Stimulated activated CD4-positive, alpha-beta T cell treated with anti-CD3 and anti-CD28 coated beads, Interleukin-1b, Interleukin-23, amount 100 ng/mL, for 48 hours (primary cell): ENCODE results near the gene PILRB.
A peak's percentile ranks its signal among the peaks of the same experiment; 100 is the strongest.
"Not testable (repeated sequence)": the region's sequence is repeated elsewhere in the genome, so short reads cannot be mapped to it uniquely, and the experiment has no call there.

Source experiments
- DNase-seq: peaks from one replicate; pipeline ENCODE4 v3.0.0-alpha.2; 2020

PILRB gene

DNA sequence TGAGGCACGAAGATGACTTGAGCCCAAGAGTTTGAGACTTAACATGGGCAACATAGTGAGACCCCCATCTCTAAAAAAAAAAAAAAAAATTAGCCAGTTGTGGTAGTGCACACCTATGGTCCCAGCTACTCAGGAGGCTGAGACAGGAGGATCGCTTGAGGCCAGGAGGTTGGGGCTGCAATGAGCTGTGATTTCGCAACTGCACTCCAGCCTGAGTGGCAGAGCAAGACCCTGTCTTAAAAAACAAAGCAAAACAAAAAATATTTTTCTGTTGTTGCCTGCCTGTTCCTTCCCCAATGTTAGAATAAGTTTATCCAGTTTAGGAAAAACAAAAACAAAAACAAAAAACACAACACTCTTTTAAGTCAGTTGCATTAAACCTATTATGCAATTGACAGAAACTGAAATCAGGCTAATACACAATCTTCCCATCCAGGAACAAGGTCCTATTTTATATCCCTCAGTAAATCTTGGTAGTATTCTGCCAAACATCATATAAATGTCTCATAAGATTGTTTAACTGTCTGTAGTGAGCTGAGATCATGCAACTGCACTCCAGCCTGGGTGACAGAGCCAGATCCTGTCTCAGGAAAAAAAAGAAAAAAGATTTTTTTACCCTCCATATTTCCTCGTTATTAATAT lies 20.3 kb downstream of the PILRB start:
- DNase-seq, result no peak

DNA sequence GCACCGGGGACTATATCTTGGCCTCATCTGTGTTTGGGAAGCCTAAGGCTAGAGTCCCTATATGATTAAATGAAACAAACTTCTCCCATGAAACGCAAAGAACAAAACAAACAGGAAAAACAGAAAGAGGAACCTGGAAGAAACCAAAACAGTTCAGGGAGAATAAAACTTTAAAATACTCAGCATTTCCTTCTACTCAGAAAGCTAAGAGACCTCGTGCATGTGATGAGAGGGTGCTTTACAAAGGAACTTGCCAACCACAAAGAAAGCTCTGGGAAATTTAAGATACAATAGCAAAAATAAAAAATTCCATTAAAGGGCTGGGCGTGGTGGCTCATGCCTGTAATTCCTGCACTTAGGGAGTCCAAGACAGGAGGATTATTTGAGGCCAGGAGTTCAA lies 22.3 kb downstream of the PILRB start:
- DNase-seq, result no peak

DNA sequence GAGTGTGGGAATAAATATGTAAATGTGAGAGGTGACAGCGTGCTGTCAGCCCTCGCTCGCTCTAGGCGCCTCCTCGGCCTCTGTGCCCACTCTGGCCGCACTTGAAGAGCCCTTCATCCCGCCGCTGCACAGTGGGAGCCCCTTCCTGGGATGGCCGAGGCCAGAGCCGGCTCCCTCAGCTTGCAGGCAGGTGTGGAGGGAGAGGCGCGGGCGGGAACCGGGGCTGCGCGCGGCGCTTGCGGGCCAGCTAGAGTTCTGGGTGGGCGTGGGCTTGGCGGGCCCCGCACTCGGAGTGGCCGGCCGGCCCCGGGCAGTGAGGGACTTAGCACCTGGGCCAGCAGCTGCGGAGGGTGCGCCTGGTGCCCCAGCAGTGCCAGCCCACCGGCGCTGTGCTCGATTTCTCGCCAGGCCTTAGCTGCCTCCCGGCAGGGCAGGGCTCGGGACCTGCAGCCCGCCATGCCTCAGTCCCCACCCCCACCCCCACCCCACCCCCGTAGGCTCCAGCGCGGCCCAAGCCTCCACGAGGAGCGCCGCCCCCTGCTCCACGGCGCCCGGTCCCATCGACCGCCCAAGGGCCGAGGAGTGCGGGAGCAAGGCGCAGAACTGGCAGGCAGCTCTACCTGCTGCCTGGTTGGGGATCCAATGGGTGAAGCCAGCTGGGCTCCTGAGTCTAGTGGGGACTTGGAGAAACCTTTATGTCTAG lies 23.8 kb downstream of the PILRB start:
- not testable (repeated sequence) for DNase-seq

DNA sequence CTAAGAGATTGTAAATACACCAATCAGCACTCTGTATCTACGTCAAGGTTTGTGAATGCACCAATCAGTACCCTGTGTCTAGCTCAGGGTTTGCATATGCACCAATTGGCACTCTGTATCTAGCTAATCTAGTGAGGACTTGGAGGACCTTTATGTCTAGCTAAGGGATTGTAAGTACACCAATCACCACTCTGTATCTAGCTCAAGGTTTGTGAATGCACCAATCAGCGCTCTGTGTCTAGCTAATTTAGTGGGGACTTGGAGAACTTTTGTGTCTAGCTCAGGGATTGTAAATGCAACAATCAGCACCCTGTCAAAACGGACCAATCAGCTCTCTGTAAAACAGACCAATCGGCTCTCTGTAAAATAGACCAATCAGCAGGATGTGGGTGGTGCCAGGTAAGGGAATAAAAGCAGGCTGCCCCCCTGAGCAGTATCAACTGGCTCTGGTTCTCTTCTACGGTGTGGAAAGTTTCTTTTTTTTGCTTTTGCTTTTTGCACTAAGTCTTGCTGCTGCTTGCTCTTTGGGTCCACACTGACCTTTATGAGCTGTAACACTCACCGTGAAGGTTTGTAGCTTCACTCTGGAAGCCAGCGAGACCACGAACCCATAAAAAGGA lies 24.4 kb downstream of the PILRB start:
- DNase-seq, result not testable (repeated sequence)

DNA sequence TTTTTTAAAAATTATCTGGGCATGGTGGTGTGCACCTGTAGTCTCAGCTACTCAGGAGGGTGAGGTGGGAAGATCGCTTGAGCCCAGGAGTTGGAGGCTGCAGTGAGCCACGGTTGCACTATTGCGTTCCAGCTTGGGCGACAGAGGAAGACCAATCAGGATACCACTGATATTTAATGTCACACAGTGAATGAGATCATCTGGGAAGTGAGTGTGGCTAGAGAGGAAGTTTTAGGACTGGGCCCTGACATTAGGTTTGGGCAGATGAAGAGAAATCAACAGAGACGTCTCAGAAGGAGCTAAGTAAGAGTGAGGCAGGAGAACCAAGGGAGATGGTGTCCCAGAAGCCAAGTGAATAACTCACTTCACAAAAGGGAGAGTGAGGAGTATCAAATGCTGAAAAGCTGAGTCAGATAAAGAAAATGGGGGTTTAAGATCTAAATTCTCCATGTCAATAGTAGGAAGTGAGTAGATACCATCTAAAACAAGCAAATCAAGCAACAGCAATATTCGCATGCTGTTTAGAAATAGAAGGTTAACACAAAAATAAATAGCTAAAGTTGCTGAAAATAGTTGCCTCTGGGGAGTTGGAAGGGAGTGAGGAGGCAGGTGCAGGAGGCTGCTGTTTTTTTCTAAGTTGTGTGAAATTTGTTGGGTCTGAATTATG lies 26.8 kb downstream of the PILRB start:
- DNase-seq, result no peak

DNA sequence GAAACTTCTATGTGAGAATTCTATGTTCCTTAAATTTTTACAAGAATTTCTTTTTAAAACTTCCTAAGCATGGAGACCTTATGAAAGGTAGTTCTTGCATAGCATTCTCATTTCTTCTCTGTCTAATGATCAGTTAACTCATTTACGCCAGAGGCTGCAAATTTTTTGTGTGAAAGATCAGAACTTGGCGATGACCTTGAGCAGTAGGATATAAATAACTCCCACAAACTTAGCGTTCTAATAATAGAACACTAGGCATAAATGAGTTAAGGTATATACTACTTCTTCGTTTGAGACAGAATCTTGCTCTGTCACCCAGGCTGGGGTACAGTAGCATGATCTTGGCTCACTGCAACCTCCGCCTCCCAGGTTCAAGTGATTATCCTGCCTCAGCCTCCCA lies 29.0 kb downstream of the PILRB start:
- no peak for DNase-seq

DNA sequence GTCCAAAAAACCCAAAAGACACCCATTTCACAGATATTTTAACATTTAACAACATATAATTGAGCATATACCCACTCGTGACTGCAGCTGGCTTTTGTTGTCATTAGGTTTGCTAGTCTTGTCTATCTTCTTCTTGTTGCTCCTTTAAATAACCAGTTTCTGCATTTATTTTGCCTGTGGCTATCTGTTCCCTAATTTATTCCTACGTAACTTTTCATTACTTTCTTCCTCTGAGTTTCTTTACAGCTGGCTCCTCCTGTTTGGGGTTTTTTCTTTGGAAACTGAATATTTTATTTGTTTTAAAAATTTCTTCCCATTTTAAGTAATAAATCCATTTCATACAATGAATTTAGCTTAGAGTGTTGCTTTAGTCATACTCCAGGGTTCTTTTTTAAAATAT lies 29.8 kb downstream of the PILRB start:
- no peak for DNase-seq

DNA sequence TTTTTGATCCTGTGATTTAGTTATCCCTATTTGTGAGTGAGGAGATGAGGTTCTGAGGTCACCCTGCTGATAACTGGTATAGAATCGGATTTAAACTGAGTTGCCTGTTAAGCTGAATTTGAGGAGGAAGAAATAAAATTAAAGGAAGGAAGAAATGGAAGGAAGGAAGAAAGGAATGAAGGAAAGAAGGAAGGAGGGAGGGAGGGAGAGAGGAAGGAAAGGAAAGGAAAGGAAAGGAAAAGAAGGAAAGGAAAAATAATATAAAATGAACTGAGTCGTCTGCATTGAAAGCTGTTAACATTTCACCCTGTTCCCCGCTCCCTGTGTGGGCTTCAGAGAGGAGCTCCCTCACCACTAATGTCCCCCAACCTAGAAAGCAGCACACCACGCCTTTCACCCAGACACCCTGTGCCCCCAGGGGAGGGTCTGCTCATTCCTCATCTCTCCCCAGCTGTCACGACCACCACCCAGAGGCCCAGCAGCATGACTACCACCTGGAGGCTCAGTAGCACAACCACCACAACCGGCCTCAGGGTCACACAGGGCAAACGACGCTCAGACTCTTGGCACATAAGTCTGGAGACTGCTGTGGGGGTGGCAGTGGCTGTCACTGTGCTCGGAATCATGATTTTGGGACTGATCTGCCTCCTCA lies 31.6 kb downstream of the PILRB start:
- DNase-seq, result no peak

DNA sequence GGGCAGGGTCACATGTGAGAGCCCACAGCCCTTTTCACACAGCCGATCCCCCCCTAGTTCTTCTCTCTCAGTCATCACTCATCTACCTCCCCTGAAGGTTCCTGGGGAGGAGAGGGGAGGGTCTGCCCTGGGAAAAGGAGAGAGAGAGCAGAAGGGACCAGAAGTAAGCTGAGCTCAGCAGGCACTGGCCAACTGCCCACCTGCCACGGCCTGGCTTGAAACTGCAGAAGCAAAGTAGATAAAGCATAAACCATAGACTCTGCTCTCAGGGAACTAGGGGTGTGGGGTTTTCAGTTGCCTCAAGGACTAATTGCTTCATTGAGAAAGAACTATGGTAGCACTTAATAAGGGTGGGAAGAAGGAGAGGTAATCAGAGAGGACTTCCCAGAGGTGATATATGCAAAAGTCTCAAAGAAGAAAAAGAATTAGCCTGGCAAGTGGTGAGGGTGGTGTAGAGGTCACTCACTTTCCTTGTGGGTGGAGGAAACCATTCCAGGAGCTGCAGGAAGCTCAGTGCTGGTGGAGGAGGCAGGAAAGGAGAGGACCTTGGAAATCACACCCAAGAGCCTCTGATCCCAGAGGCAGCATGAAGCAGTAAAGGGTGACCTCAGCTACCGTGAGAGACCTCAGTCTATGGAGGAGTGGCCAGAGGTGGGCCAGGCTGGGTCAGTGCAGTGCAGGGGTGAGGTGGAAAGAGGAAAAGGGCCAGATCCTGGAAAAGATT lies 32.5 kb downstream of the PILRB start:
- DNase-seq, result no peak

DNA sequence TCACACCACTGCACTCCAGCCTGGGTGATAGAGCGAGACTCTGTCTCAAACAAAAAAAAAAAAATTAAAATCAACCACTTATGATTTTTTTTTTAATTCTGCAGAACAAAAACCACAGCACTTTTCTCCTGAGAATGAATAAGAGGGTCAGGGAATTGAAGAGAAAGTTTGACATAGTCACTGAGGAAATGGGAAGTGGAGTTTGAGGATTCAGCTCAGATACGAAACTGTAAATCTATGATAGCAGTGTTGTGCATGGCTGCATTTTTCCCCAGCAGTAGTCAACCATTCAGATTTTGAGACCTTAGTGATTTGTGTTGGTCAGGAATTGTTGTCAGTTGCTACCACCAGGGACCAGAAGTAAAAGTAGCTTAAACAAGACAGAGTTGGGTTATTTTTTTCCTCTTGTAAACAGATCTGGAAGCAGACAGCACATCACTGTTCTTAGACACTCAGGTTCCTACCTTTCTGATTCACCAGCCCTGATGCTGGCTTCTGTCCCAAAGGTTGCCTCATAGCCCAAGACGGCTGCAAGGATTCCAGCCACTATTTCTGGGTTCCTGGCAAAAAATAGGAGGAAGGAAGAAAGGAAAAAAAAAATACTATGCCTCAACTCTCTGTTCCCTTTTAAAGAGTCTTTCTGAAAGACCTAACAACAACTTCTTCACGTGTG lies 35.5 kb downstream of the PILRB start:
- DNase-seq, result no peak

DNA sequence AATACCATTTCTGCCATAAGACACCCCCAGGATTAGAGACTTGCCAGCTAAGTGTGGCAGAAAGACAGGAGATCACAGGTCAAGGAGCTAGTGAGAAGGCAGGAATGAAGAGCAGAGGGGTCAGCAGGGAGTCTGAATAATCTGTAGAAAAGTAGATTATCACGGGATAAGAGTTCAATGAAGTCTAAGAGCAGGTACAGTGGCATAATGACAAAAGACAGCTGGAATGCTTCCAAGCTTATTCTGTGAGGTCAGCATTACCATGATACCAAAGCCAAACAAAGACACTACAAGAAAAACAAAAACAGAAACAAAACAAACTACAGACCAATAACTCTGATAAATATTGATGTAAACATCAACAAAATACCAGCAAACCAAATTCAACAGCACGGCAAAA lies 36.2 kb downstream of the PILRB start:
- no peak for DNase-seq

DNA sequence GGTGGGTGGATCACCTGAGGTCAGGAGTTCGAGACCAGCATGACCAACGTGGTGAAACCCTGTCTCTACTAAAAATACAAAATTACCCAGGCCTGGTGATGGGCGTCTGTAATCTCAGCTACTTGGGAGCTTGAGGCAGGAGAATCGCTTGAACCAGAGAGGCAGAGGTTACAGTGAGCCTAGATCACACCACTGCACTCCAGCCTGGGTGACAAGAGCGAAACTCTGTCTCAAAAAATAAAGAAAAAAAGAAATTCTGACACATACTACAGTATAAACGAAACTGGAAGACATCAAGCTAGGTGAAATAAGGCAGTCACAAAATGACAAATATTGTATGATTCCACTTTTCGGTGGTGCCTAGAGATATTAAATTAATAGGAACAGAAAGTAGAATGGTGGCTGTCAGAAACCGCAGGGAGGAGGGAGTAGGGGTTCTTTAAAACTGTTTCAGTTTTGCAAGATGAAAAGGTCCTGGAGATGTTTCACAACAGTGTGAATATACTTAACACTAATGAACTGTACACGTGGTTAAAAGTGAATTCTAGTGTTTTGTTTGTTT lies 38.6 kb downstream of the PILRB start:
- DNase-seq, result peak; percentile 69

DNA sequence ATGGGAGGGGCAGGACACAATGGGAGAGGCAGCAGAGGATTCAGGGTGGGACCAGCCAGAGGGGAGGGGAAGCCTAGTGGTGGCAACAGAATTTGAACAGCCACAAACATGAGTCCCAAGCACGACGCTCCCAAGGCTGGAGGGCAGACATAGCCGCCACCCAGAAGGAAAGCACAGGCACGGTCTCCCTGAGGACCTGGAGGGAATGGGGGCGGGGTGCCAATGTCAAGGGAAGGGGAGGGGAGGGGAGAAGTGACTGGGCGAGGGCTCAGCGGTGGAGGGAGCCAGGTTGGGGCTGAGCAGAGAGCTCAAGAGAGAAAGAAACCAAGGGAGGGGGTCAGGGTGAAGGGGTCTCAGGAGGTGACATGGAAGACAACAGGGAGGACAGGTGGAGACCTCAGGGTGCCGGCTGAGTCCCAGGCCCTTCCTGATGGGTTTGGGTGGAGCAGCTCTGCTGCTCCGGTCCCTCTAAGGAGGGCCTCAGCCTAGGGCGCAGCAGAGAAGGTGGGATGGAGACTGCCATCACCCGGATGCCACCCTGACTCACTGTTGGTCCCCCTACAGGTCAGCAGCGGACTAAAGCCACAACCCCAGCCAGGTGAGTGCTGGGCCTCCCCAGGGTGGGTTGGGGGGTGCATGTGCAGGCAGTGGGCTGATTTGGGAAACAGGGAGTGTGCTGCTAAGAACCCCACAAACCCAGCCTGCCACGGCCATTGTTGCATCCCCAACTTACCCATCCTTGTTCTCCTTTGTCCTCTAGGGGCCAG lies 39.6 kb downstream of the PILRB start:
- no peak for DNase-seq

DNA sequence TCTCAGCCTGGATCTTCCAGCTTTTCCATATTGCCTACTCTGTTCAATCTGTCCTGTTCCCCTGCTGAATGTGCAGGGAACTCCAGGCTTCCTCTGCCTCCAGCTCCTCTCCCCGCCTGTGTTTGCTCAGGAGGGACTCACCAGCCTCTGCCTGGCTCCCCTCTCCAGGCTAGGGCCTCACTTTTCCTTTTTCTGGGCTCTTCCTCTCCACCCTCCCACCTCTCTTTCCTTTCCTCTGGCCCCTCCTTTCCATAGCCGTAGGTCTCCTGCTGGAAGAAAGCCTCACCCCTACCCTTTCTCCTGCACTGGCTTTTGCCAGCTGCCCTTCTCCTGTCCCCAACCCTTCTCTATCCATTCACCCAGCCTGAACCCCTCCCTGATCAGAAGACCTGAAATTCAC lies 40.3 kb downstream of the PILRB start:
- DNase-seq, result no peak

DNA sequence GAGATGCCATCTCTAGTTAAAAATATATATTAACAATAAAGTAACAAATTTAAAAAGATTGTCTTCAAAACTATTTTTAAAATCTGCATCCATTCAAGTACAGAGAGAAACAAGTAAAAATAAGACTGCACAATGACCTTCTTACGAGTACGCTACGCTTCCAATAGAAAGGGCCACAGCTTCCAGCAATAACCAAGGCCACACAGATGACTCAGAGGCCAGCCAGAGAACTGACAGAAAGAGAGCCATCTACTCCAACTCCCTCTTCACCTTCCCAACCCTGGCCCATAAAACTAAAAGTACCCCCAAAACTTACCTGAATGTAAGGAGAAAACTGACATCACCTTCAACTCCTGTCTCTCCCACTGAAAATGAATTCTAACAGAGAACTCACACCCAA lies 42.1 kb downstream of the PILRB start:
- DNase-seq, result no peak

DNA sequence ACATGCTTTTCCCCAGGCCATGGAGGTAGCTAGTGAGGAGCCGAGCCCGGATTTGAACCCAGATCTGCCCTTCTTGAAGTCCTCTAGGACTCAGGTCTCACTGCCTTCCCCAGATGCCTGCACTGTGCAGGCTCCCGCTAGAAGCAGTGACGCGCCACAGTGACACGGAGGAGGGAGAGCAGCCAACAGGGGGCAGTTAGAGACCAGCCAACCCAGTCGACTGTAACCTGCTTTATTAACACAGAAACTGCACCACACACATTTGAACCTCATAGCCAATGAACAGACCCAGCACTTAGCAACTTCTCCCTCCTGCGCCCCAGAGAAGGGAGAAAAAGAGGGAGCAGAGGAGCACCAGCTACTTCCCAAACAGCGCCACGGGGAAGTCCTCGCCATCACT lies 42.7 kb downstream of the PILRB start:
- DNase-seq, result peak; percentile 11

DNA sequence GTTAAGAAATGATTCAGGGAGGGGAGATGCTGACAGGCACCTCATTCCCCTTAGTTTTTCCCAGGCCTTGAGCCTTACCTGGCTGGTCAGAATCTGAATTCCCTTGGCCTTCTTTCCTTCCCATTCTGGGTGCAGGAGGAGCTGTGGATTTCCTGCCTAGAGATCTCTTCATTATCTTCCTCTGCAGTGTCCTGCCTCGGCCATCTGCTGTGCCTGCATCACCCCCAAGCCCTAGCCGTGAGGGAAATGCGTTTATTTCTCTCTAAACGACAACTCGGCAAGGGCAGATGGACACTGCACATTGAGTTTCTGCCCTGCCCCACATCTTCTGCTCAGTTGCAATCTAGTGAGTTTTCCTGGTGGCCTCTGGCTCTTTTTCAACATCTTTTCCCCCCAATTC lies 43.9 kb downstream of the PILRB start:
- DNase-seq, result no peak

DNA sequence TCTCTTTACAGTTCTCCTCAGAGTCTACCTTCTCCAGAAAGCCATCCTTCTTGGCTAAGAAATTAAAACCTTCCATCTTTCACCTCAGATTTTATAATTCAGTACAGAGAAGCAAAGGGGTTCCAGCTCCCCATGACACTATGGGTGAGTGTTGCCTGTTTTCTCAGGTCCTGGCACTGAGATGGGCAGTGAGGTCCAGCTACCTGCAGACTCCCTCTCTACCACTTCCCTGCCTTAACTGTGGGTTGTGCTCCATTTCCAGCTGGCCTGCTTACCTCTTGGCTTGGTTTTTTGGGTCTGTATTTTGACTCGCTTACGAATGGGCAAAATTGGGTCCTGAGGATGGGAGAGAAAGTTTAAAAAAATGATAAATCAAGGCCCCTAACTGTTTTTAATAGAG lies 44.3 kb downstream of the PILRB start:
- DNase-seq, result no peak

DNA sequence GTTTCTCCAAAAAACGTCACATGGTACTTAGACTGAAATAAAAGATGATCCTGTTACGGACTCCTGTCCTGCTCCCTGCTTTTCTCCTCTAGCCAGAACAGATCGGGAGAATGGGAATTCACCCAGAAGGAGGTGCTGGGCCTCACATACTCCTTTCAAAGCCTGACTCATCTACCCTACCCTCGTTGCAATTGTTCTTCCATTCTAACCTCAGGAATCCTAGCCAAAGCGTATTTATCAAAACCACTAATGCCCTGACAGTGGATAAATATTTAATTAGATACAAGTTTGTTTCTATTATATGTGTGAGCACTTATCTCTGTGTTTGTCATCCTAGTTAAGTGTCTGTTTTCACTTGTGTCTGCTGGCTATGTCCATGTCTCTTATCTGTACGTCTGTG lies 48.9 kb downstream of the PILRB start:
- no peak for DNase-seq

DNA sequence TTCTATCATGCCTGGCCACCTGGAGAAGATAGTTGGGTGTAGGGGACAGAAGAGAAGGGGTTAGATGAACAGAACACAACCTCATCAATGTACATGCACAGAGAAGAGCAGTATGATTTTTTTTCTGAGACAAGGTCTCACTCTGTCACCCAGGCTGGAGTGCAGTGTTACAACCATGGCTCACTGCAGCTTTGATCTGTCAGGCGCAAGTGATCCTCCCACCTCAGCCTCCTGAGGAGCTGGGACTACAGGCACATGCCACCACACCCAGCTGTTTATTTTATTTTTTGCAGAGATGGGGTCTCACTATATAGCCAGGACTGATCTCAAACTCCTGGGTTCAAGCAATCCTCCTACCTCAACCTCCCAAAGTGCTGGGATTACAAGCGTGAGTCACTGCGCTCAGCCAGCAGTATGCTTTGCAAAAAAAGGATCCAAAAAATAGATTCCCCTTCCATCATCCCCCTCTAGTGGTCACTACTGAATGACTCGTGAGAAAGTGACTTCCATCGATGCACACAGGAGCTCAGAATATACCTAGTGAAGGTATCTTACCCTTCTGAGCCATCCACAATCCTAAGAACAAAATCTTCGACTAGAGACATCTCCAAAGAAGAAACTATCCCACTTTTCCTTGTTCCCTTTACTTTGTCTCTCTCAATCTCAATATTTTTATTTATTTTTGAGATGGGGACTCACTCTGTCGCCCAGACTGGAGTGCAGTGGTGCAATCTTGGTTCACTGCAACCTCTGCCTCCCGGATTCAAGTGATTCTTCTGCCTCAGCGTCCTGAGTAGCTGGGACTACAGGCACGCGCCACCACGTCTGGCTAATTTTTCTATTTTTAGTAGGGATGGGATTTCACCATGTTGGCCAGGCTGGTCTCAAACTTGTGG lies 49.6 kb downstream of the PILRB start:
- peak; percentile 13 for DNase-seq
